ENCODE measurements around the gene CRIP2. TPM values are rescaled to one million over a fixed set of nuclear protein-coding genes. Genes with fewer than 3 reads are reported as not detected.
A peak's percentile ranks its signal among the peaks of the same experiment; 100 is the strongest.

The CRIP2 gene
- total RNA-seq, 1 experiment from 2014 or later = 192 TPM

DNA sequence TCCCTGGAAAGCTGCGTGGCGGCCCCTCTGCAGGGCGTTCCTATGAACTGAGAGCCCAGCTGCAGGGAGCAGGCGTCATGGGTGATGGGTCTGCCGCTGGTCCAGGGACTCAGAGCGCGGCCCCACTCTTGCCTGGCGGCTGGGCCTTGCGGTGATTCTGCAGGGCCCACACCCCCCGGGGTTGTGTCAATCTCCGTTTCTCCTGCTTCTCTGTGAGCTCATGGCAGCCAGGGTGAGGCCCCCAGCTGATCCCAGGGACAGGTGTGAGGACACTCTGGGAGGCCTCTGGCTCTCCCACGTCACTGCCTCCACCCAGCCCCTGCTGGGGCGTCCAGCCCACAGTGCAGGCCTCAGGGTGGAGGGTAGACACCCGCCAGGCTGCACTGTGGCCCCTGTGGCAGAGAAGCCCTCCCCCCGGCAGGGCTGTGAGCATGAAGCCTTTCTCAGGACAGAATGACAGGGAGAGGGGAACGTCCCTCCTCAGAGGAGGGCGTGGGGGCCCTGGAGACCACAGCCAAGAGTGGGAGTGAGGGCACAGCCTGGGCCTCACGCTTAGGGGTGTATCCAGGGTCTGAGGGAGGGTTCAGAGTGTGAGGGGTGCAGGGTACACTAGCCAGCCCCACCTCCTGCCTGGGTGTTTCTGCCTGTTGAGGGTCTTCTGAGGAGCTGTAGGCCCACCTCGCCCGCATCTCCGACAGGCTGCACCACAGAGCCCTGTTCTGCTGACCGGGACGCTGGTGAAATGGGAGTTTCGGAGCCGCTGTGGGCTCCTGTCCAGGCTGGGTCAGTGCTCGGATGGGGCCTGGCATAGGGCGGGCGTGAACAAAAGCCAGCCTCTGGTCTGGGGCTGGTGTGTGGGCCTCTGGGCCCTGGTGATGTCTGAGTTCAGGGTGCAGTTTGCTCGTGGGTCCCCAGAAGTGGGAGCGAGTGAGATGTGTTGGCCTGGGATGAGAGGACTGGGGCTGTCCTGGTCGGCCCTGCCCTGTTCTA lies 26.7 kb upstream of the CRIP2 start:
- peaks cover 4% of the 10 kb centered on the region for H3K4me1 ChIP-seq (ENCODE audit: insufficient read depth, low read length, poor library complexity, severe bottlenecking)
- intact Hi-C loops (cut with micrococcal nuclease; ENCODE audit: unreplicated experiment) = loop anchor here (2.0 kb wide), 1 partner anchor 41 kb away; no protein-coding TSS in a partner anchor
- H3K4me3 ChIP-seq (ENCODE audit: low read depth, low read length, poor library complexity, severe bottlenecking) = no peak overlapping the region
- ChIA-PET CTCF (interaction anchor here (0.6 to 1.1 kb wide), 2 partner anchors 10 to 23 kb away, joined by 4 to 5 read pairs; no protein-coding TSS in a partner anchor), POLR2A (ENCODE audit: low non-redundant PET) (no interaction called here)
- BruUV-seq (replicated peaks) = no TSS peak
- H3K27ac ChIP-seq (ENCODE audit: low read depth, low read length, poor library complexity, severe bottlenecking) = peak overlapping the region; percentile 53
- DNase-seq (ENCODE audit: low spot score) = no peak
- H3K36me3 ChIP-seq (ENCODE audit: insufficient read depth, low read length, poor library complexity, severe bottlenecking) = peaks cover 56% of the 10 kb centered on the region
- TF ChIP-seq, protein P1, sequence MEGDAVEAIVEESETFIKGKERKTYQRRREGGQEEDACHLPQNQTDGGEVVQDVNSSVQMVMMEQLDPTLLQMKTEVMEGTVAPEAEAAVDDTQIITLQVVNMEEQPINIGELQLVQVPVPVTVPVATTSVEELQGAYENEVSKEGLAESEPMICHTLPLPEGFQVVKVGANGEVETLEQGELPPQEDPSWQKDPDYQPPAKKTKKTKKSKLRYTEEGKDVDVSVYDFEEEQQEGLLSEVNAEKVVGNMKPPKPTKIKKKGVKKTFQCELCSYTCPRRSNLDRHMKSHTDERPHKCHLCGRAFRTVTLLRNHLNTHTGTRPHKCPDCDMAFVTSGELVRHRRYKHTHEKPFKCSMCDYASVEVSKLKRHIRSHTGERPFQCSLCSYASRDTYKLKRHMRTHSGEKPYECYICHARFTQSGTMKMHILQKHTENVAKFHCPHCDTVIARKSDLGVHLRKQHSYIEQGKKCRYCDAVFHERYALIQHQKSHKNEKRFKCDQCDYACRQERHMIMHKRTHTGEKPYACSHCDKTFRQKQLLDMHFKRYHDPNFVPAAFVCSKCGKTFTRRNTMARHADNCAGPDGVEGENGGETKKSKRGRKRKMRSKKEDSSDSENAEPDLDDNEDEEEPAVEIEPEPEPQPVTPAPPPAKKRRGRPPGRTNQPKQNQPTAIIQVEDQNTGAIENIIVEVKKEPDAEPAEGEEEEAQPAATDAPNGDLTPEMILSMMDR (conservative IDR thresholded peaks at IDR 0.05; ENCODE audit: low read depth, low read length) = no peak
- TF ChIP-seq EZH2 (IDR thresholded peaks at IDR 0.05; ENCODE audit: borderline replicate concordance, low read depth, low read length, poor library complexity, severe bottlenecking) = no peak
- no peaks in the 10 kb centered on the region for H3K9me3 ChIP-seq (ENCODE audit: low read depth, low read length, poor library complexity, severe bottlenecking)
- H3K27me3 ChIP-seq (replicated peaks; ENCODE audit: insufficient read depth, low read depth, low read length, poor library complexity) = no peaks in the 10 kb centered on the region

DNA sequence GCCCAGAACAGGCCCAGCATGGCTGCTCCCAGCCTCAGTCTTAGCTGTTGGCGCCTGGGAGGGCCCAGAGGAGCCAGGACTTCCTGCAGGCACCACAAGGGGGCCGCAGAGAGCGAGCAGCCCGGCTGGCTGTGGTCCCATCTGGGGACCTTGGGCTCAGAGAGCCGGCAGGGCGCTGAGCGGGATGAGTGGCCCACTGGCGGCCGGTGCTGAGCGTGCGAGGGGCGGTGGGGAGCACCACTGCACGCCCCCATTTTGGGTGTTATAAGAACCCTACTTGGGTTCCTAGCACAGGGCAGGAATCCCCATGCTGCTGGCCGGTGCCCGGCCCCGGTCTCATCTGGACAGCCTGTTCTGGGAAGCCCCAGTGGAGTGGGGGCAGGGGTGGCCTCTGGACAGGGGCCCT lies 25.9 kb upstream of the CRIP2 start:
- BruUV-seq (replicated peaks) = no TSS peak
- H3K27ac ChIP-seq (ENCODE audit: low read depth, low read length, poor library complexity, severe bottlenecking) = no peak overlapping the region
- ChIA-PET CTCF (interaction anchor here (0.6 to 1.1 kb wide), 2 partner anchors 11 to 22 kb away, joined by 4 to 5 read pairs; no protein-coding TSS in a partner anchor), POLR2A (ENCODE audit: low non-redundant PET) (no interaction called here)
- no peaks in the 10 kb centered on the region for H3K27me3 ChIP-seq (replicated peaks; ENCODE audit: insufficient read depth, low read depth, low read length, poor library complexity)
- peaks cover 57% of the 10 kb centered on the region for H3K36me3 ChIP-seq (ENCODE audit: insufficient read depth, low read length, poor library complexity, severe bottlenecking)
- H3K9me3 ChIP-seq (ENCODE audit: low read depth, low read length, poor library complexity, severe bottlenecking) = no peaks in the 10 kb centered on the region
- TF ChIP-seq, protein P1 (conservative IDR thresholded peaks at IDR 0.05; ENCODE audit: low read depth, low read length) = peak; percentile 89
- TF ChIP-seq EZH2 (IDR thresholded peaks at IDR 0.05; ENCODE audit: borderline replicate concordance, low read depth, low read length, poor library complexity, severe bottlenecking) = no peak
- DNase-seq (ENCODE audit: low spot score) = peak; percentile 79
- H3K4me1 ChIP-seq (ENCODE audit: insufficient read depth, low read length, poor library complexity, severe bottlenecking) = peaks cover 4% of the 10 kb centered on the region
- H3K4me3 ChIP-seq (ENCODE audit: low read depth, low read length, poor library complexity, severe bottlenecking) = no peak overlapping the region
- intact Hi-C loops (cut with micrococcal nuclease; ENCODE audit: unreplicated experiment) = loop anchor here (2.0 kb wide), 1 partner anchor 40 kb away; no protein-coding TSS in a partner anchor

DNA sequence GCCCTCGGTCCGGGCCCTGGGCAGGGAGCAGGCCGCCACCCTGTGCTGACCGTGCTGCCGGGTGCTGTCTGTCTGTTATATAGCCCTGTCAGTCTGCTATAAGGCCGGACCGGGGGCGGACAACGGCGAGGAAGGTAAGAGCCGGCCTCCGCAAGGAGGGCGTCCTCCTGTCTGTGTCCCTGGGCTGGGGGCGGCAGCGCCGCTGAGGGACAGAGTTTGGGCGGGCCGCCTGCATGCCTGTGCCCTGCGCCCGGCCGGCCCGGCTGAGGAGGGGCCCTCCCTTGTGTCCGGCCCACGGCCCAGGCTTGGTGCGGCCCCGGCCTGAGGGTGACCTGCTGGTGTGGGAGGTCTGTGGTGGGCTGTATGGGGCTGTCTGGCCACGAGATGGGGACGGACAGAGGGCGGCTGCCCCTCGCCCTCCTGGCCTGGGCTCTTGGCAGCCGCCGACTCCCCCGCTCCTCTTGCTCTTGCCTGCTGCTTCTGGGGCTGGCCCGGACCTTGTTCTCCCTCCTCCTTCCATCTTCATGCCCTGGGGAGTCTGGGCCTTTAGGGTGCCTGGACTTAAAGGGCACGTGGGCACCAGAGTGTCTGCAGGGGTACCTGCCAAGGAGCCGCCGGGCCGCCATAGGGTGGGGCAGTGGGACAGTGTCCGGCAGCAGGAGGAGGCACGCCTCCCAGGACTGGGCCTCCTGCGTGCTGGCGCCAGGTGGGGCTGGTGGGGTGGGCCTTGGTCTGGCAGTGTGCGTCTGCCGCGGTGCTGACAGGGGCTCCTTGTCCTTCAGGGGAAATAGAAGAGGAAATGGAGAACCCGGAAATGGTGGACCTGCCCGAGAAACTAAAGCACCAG lies 25.1 kb upstream of the CRIP2 start:
- ChIA-PET CTCF (no interaction called here), POLR2A (ENCODE audit: low non-redundant PET) (no interaction called here)
- Histone ChIP-seq H3K9me3 (ENCODE audit: low read depth, low read length, poor library complexity, severe bottlenecking) (no peaks in the 10 kb centered on the region), H3K27ac (ENCODE audit: low read depth, low read length, poor library complexity, severe bottlenecking) (no peak overlapping the region), H3K36me3 (ENCODE audit: insufficient read depth, low read length, poor library complexity, severe bottlenecking) (peaks cover 63% of the 10 kb centered on the region), H3K4me1 (ENCODE audit: insufficient read depth, low read length, poor library complexity, severe bottlenecking) (peaks cover 4% of the 10 kb centered on the region), H3K27me3 (replicated peaks; ENCODE audit: insufficient read depth, low read depth, low read length, poor library complexity) (no peaks in the 10 kb centered on the region), H3K4me3 (ENCODE audit: low read depth, low read length, poor library complexity, severe bottlenecking) (no peak overlapping the region)
- no peak for DNase-seq (ENCODE audit: low spot score)
- intact Hi-C loops (cut with micrococcal nuclease; ENCODE audit: unreplicated experiment) = loop anchor here (2.0 kb wide), 1 partner anchor 39 kb away; no protein-coding TSS in a partner anchor
- TF ChIP-seq EZH2 (IDR thresholded peaks at IDR 0.05; ENCODE audit: borderline replicate concordance, low read depth, low read length, poor library complexity, severe bottlenecking) = no peak
- TF ChIP-seq, protein P1 (conservative IDR thresholded peaks at IDR 0.05; ENCODE audit: low read depth, low read length) = no peak
- BruUV-seq (replicated peaks) = no TSS peak

All from A673 (cell line).